Islet precursor cell (in vitro differentiated cells): Measurements from ENCODE around the gene HDGF.
A peak's percentile ranks its signal among the peaks of the same experiment; 100 is the strongest.

Experiments
- DNase-seq: peaks from one replicate; pipeline ENCODE4 v3.0.0-alpha.2; 2018

HDGF gene

GRCh38 chr1:156693848-156694689 is 57.4 kb downstream of the HDGF start:
- peak; percentile 91 for DNase-seq

GRCh38 chr1:156692925-156693847 is 58.3 kb downstream of the HDGF start:
- DNase-seq = peak; percentile 94

- DNase-seq = no peak
Observed at GRCh38 chr1:156692441-156692924, 59.0 kb downstream of the HDGF start.
